Caco-2 (cell line): Measurements from ENCODE around the gene TNRC18. TPM values are rescaled to one million over a fixed set of nuclear protein-coding genes. Genes with fewer than 3 reads are reported as not detected.
"Not testable (repeated sequence)": the region's sequence is repeated elsewhere in the genome, so short reads cannot be mapped to it uniquely, and the experiment has no call there.

Source experiments
- BruUV-seq: library from RNA; stranded (reverse); fragments of 400-500 nt; replicated peaks from 2 replicates; lab custom pipeline; 2021; lab: Mats Ljungman, UMichigan
- CTCF ChIA-PET: fragments of 300-600 bp; sonication (Branson Sonifier 250); formaldehyde crosslinking; loops from one replicate; lab custom pipeline; 2022; ENCODE audit warnings: antibody characterized with exemption; lab: Charles Lee
- POLR2A ChIA-PET: fragments of 300-600 bp; sonication (Branson Sonifier 250); formaldehyde crosslinking; loops from one replicate; lab custom pipeline; 2022; ENCODE audit warnings: antibody characterized with exemption; lab: Charles Lee
- DNase-seq, 2 experiments: peaks; one replicate each; pipeline versions ENCODE4 v3.0.0 to v3.0.0-alpha.2; 2020 to 2022
- H3K27me3 ChIP-seq: replicated peaks from 2 replicates; pipeline ENCODE4 v1.6.0; 2011; ENCODE audit warnings: low read length; ENCODE audit not compliant: control insufficient read depth, insufficient read depth
- H3K36me3 ChIP-seq: 2 replicates; pipeline ENCODE4 v1.5.1; 2011; ENCODE audit warnings: low read length; ENCODE audit not compliant: control insufficient read depth, insufficient read depth
- H3K4me1 ChIP-seq: fragments of 250-450 bp; sonication (Bioruptor Pico); 2 replicates; pipeline ENCODE4 v1.5.1; 2020; ENCODE audit warnings: mild to moderate bottlenecking
- H3K4me3 ChIP-seq: 2 replicates; pipeline ENCODE4 v1.5.1; 2011; ENCODE audit warnings: low read depth, mild to moderate bottlenecking, control low read depth, low read length
- H3K9me3 ChIP-seq: fragments of 250-450 bp; sonication (Bioruptor Pico); 2 replicates; pipeline ENCODE4 v1.5.1; 2020; ENCODE audit warnings: mild to moderate bottlenecking, moderate library complexity
- H3K27ac Mint-ChIP-seq: one replicate; pipeline ENCODE4 v1.8.0; 2022; ENCODE audit warnings: mixed read lengths; ENCODE audit not compliant: unreplicated experiment
- H3K27me3 Mint-ChIP-seq: one replicate; pipeline ENCODE4 v1.8.0; 2022; ENCODE audit warnings: mixed read lengths; ENCODE audit not compliant: insufficient read depth, unreplicated experiment
- H3K36me3 Mint-ChIP-seq: one replicate; pipeline ENCODE4 v1.8.0; 2022; ENCODE audit warnings: mild to moderate bottlenecking, mixed read lengths; ENCODE audit not compliant: insufficient read depth, unreplicated experiment
- H3K4me1 Mint-ChIP-seq: one replicate; pipeline ENCODE4 v1.8.0; 2022; ENCODE audit warnings: low read depth, mixed read lengths; ENCODE audit not compliant: unreplicated experiment
- H3K4me3 Mint-ChIP-seq: one replicate; pipeline ENCODE4 v1.8.0; 2022; ENCODE audit warnings: mild to moderate bottlenecking, moderate library complexity, mixed read lengths; ENCODE audit not compliant: unreplicated experiment
- H3K9me3 Mint-ChIP-seq: one replicate; pipeline ENCODE4 v1.8.0; 2022; ENCODE audit warnings: mixed read lengths; ENCODE audit not compliant: unreplicated experiment
- CTCF ChIP-seq, 2 experiments: fragments of 200-600 bp in 1 of 2; IDR thresholded peaks; 1 replicate in 1 of 2; 2 replicates in 1 of 2; pipeline versions ENCODE4 v1.5.1 to v1.8.0; 2011 to 2022; ENCODE audit warnings: antibody characterized with exemption in 1 of 2, control low read depth in 1 of 2, inconsistent platforms in 1 of 2, low read depth in 1 of 2, low read length in 1 of 2, mild to moderate bottlenecking in 1 of 2, moderate library complexity in 1 of 2; ENCODE audit not compliant: insufficient read depth in 1 of 2, severe bottlenecking in 1 of 2, unreplicated experiment in 1 of 2
- intact Hi-C: fragments of 100-400 bp; cut with micrococcal nuclease; formaldehyde crosslinking; loops from one replicate; pipeline ENCODE4 v1.10.0; 2022; ENCODE audit not compliant: unreplicated experiment
- total RNA-seq: library from RNA; stranded (reverse); gene quantifications from 2 replicates; pipeline ENCODE4 v1.2.3, GENCODE V29; 2022

Gene TNRC18
- total RNA-seq, 1 experiment from 2014 or later: 75.6 TPM

GRCh38 chr7:5315761-5316160 lies 107.9 kb downstream of the TNRC18 start:
- intact Hi-C loops: no loop called here
- Histone ChIP-seq H3K4me3 (no peak overlapping the region), H3K4me1 (no peaks in the 10 kb centered on the region), H3K9me3 (peaks cover 4% of the 10 kb centered on the region), H3K27me3 (no peaks in the 10 kb centered on the region), H3K36me3 (peaks cover 2% of the 10 kb centered on the region)
- no peaks in the 10 kb centered on the region for H3K27me3 Mint-ChIP-seq
- no peak overlapping the region for H3K4me3 Mint-ChIP-seq
- H3K4me1 Mint-ChIP-seq: no peaks in the 10 kb centered on the region
- no peaks in the 10 kb centered on the region for H3K9me3 Mint-ChIP-seq
- peaks cover 81% of the 10 kb centered on the region for H3K36me3 Mint-ChIP-seq
- H3K27ac Mint-ChIP-seq: no peak overlapping the region
- no TSS peak for BruUV-seq
- ChIA-PET CTCF (interaction anchor here (1.1 kb wide), 1 partner anchor 75 kb away, joined by 3 read pairs; no protein-coding TSS in a partner anchor), POLR2A (no interaction called here)
- DNase-seq: no peak
- no peak for TF ChIP-seq CTCF (IDR thresholded peaks at IDR 0.05; ENCODE audit: insufficient read depth in 1 of 2, low read depth in 1 of 2, low read length in 1 of 2, severe bottlenecking in 1 of 2, unreplicated experiment in 1 of 2)

GRCh38 chr7:5314864-5315263 lies 108.8 kb downstream of the TNRC18 start:
- no peaks in the 10 kb centered on the region for H3K9me3 Mint-ChIP-seq
- ChIA-PET POLR2A (no interaction called here), CTCF (no interaction called here)
- TF ChIP-seq CTCF (IDR thresholded peaks at IDR 0.05; ENCODE audit: insufficient read depth in 1 of 2, low read depth in 1 of 2, low read length in 1 of 2, severe bottlenecking in 1 of 2, unreplicated experiment in 1 of 2): no peak
- H3K36me3 ChIP-seq: no peaks in the 10 kb centered on the region; the same call in none of the 2 replicates
- H3K27ac Mint-ChIP-seq: no peak overlapping the region
- H3K27me3 ChIP-seq: no peaks in the 10 kb centered on the region
- intact Hi-C loops: no loop called here
- no peaks in the 10 kb centered on the region for H3K27me3 Mint-ChIP-seq
- no peak overlapping the region for H3K4me3 ChIP-seq
- DNase-seq: no peak
- peaks cover 81% of the 10 kb centered on the region for H3K36me3 Mint-ChIP-seq
- no peak overlapping the region for H3K4me3 Mint-ChIP-seq
- H3K4me1 ChIP-seq: no peaks in the 10 kb centered on the region
- no peaks in the 10 kb centered on the region for H3K4me1 Mint-ChIP-seq
- BruUV-seq: no TSS peak
- peaks cover 4% of the 10 kb centered on the region for H3K9me3 ChIP-seq

- BruUV-seq, H3K27ac Mint-ChIP-seq, POLR2A ChIA-PET: not testable (repeated sequence)
Observed at GRCh38 chr7:5313076-5313885, 110.4 kb downstream of the TNRC18 start.

GRCh38 chr7:5312276-5313070 lies 111.2 kb downstream of the TNRC18 start:
- H3K9me3 Mint-ChIP-seq, DNase-seq, H3K27me3 ChIP-seq, CTCF ChIA-PET, H3K4me3 Mint-ChIP-seq, H3K36me3 ChIP-seq, POLR2A ChIA-PET, H3K4me1 ChIP-seq, H3K4me1 Mint-ChIP-seq, H3K27ac Mint-ChIP-seq, BruUV-seq, intact Hi-C loops, H3K9me3 ChIP-seq, H3K4me3 ChIP-seq, H3K27me3 Mint-ChIP-seq: not testable (repeated sequence)
- H3K36me3 Mint-ChIP-seq: peaks cover 67% of the 10 kb centered on the region

More at GRCh38 chr7:5313076-5313885, 110.4 kb downstream of the TNRC18 start:
- H3K36me3 ChIP-seq, H3K27me3 ChIP-seq, H3K9me3 Mint-ChIP-seq, H3K4me1 Mint-ChIP-seq, H3K27me3 Mint-ChIP-seq, H3K9me3 ChIP-seq, H3K4me3 Mint-ChIP-seq, H3K4me3 ChIP-seq, intact Hi-C loops, H3K4me1 ChIP-seq, CTCF ChIA-PET, DNase-seq: not testable (repeated sequence)
- peaks cover 66% of the 10 kb centered on the region for H3K36me3 Mint-ChIP-seq
